NCI-H1694 (cell line): ENCODE data around the gene MAPKAPK3.
A peak's percentile ranks its signal among the peaks of the same experiment; 100 is the strongest.

Source experiments
- DNase-seq: peaks from one replicate; lab custom pipeline; 2025; lab: John Stamatoyannopoulos, UW

Gene MAPKAPK3

DNA sequence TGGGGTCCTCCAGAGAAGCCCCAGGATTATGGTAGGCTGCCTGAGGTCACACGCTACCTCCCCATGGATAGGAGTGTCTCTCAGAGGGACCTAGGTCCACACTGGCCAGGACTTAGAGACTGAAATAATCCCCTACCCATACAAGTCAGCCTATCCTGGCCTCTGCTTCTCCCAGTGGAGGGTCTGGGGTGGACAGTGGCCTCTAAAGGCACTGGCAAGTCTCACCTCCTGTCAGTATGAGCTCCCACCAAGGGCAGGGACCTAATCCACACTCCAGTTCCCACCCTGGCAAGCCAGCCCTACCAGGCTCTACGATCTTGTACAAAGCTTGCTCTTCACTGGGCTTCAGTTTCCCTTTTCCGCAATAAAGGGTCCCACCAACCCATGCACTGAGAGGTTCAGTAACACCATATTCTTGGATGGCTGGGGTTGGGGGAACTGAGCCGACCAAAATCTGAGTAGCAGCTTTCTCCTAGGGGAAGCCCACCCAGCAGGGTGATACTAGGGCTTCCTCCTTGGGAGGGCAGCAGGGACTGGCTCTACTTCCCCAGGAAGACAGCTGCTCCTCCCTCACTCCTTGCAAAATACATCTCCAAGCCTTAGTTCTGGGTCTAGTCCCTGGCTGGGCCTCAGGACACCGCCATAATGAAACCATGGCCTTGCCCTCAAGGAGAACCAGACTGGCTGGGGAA, 7.7 kb upstream of the MAPKAPK3 start:
- no peak for DNase-seq

- DNase-seq: no peak
Measured at GRCh38 chr3:50609763-50610085, 7.2 kb upstream of the MAPKAPK3 start.

- DNase-seq: no peak
Measured at GRCh38 chr3:50610181-50610971, 6.6 kb upstream of the MAPKAPK3 start.

GRCh38 chr3:50610992-50611463, 5.9 kb upstream of the MAPKAPK3 start:
- DNase-seq: no peak

DNA sequence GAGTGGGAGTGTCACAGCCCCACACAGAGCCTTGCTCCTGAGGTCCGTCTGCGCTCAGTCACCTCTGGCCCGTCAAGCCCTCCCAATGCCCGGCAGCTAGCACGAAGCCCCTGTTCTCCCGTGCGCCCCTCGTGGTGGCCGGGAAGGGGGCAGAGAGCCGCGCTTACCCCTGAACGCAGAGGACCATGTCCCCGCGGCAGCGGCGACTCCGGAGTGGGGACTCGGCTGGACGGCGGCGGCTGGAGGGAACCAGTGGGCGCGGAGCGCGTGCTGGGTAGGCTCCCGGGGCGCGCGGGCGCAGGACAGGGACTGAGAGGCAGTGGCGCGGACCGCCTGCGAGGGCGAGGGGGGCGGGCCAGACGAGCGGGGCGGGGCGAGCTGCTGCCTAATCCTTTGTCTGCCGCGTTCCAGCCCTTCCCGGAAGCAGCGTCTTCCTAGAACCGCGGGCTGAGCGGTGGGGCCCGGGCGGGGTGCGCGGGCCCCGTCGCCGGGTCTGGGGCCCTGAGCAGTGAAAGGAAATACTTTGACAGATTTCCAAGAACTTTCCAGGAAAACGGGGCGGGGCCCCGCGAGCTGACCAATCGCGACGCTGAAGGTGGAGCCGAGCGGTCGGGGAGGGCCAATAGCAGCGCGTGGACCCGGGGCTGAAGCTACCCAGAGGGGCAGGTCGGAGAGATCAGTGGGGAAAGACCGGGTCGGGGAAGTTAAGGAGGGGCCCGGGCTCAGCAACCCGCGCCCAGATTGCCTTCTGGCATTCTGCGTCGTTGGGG, 5.3 kb upstream of the MAPKAPK3 start, which contains the start of gene CISH:
CISH (minus strand) TSS at position 311 of the 770 bp plus-strand sequence; CDS start at position 187, 124 bp downstream.
- DNase-seq: peak; percentile 58

DNA sequence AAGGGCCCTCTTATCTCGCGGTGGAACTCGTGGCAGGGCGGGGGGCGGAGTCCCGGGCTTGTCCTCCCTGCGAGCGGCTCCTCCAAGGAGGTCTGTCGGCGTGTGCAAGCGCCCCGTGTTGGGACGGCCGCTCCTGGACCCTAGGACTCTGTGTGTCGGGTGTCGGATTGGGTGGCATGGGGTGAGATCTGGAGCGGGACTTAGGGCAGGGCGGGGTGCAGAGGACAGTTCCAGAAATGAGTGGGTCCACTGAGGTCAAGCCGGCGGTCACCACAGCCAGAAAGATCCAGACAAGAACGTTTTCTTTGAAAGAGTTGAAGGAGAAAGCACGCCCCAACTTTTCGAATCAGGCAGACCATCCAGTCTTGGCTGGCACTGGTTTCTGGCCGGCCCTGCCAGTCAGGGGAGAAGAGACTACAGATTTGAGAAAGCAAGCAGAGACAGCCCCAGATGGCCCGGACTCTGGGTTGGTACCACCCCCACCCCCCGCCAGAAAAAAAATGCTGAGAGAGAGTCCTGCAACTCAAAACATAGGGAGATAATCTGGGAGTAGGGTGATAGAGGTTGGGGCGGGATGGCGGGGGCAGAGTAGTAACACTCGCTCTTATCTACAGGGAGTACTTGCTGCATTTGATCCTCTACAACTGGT, 4.6 kb upstream of the MAPKAPK3 start:
- DNase-seq: no peak

DNA sequence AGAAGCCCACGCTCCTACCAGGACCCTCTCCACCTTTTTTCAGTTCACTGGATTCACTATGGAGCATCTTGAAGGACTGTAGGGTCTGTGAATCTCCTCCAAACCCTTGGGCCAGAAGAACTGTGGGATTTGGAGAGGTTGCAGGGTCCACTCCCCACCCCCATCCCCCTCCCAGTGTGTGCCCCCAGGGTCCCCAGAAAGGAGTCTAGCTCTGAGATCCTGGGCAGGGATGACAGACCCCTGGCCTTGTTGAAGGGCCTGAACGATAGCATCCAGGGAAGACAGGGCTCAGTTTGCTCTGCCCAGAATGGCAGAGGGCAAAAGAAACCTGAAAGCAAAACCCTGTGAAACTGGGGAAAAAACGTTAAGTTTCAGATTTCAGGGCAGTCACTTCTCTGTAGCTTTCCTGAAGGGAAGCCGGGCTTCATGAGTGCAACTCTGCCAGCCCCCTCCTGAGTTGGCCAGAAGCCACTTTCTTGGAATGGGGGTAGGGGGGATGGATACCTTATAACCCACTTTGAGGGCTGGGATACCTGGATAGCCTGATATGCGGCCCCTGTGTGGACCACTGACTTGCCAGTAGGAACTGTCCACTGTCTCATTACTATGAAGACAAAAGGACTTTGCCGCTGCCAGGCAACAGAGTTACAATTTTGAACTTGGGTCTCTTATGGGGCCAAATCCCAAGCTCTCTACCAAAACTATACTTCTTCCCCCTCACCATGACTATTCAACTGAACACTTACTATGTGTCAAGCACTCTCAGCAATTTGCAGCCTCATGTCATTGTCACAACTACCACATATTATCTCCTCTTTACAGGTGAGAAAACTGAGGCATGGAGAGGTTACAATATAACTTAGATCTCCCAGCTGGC, 3.7 kb upstream of the MAPKAPK3 start:
- DNase-seq: no peak

GRCh38 chr3:50615190-50615589, 1.8 kb upstream of the MAPKAPK3 start:
- no peak for DNase-seq

GRCh38 chr3:50616003-50616769, 765 bp upstream of the MAPKAPK3 start:
- DNase-seq: peak; percentile 24

DNA sequence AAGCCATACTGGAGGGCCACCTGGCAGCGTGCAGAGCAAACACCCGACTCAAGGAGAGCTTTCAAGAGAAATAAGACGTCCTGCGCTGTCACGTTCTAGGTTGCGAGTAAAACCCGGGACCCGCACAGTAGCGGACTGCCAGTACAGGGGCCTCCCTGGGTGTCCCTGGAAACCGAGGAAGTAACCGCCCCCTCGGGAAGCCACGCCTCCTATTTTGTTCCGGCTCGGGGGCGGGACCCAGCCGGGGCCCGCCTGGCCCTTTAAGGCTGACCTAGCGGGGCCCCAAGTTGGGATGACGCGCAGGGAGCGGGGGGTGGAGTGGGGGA, 218 bp upstream of the MAPKAPK3 start:
- DNase-seq: peak; percentile 40

- no peak for DNase-seq
Measured at GRCh38 chr3:50617911-50618481, 1.0 kb downstream of the MAPKAPK3 start.

DNA sequence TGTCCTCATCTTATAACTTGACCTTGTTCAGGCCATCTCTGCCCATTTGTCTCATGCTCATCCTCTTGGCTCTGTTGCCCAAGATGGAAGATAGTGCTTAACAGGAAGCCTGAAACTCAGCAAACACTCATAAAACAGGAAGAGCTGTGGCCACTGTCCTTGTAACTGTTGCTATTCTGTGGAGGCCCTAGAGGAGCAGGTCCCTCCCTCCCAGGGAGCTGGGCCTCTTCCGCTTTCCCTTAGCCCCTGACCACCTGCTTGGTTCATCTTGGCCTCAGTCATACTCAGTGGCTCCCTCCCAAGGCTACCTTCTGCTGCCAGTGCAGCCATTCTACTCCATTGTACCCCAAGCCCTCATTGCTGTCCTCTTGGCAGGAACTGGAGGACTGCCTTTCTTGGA, 3.5 kb downstream of the MAPKAPK3 start:
- no peak for DNase-seq

GRCh38 chr3:50620820-50621219, 3.9 kb downstream of the MAPKAPK3 start:
- DNase-seq: no peak

DNA sequence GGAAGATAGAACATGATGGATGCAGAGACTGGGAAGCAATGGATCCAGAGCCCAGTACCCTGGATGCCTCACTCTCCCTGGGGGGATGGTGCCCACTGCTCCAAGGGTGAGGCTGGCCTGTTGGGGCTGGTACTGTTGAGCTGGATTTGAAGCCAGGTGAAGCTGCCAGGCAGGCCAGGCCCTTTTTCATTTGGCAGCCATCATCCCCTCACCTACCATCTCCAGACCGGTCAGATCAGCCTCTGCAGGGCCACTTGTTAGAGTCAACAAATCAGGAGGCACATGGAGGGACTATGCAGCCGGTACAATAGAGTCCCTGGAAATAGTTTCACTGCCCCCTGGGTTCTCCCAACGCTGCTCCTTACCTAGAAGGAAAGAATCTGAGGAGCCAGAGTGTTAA, 5.9 kb downstream of the MAPKAPK3 start:
- no peak for DNase-seq

- DNase-seq: no peak
Measured at GRCh38 chr3:50623840-50624474, 7.0 kb downstream of the MAPKAPK3 start.

GRCh38 chr3:50624634-50625033, 7.7 kb downstream of the MAPKAPK3 start:
- DNase-seq: no peak

DNA sequence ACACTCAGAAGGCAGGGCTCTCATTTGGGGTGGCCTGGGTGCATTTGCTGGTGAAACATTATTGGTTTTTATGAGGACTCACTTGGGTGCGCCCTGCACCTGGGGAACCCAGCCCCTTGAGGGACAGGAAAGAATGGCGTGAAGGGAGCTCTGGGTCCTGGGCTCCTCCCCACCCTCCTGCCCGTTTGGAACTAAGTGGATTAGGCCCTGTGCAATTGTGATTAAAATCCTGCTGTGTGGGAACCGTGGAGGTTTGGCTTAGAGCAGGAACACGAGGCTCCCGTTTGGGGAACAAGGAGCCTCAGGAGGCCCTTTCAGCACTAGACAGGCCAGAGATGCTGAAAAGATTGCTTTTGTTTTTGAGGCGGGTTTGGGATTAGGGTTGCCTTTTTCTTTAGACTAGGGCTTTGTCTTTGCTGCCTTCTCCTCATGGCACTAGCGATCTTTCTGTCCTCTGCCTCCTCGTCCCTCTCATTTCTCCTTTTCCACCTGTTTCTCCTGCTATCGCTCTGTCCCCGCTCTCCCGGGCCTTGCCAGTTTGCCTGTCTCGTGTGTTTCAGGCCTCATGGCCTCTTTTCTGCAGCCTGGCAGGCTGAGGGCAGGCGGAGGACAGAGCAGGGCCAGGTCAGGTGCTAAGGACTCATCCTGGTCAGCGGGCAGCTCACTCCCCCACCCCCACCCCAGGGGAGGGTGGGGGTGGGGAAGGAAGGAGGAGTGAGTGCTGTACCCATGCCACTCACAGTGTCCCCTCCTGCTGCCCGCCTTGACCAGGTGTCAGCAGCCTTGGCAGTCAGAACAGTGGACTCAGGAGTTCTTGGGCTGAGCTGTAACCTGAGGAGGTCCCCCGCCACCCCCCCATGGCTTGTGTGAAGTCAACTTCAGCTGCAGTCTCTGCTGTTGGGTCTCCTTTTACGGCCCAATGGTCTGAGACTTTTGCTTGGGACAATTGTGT, 8.6 kb downstream of the MAPKAPK3 start:
- no peak for DNase-seq

DNA sequence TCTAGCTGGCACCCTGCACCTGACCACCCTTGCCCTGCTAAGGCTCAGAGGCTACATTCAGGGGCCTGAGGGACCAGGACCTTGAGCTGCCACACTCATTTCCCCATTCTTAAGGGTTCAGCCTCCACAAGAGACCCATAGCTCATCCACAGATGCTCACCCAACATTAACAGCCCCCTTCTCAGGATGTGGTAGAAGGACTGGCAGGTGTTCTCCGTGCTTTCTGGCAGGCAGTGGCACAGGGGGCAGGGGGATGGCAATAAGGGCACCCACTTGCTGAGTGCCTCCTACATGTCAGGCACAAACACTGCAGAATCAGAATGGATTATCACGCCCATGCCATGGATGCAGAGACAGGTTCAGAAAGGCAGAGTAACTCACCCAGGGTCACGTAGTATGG, 9.4 kb downstream of the MAPKAPK3 start:
- DNase-seq: no peak
